Activated T-cell treated with anti-CD3 and anti-CD28 coated beads, Interleukin-2, amount 50 U/mL, for 48 hours (primary cell): ENCODE measurements around the gene C22orf31.

ENCODE experiments used
- DNase-seq, 2 experiments: peaks; one replicate each; pipeline ENCODE4 v3.0.0-alpha.2; 2020

Gene C22orf31

DNA sequence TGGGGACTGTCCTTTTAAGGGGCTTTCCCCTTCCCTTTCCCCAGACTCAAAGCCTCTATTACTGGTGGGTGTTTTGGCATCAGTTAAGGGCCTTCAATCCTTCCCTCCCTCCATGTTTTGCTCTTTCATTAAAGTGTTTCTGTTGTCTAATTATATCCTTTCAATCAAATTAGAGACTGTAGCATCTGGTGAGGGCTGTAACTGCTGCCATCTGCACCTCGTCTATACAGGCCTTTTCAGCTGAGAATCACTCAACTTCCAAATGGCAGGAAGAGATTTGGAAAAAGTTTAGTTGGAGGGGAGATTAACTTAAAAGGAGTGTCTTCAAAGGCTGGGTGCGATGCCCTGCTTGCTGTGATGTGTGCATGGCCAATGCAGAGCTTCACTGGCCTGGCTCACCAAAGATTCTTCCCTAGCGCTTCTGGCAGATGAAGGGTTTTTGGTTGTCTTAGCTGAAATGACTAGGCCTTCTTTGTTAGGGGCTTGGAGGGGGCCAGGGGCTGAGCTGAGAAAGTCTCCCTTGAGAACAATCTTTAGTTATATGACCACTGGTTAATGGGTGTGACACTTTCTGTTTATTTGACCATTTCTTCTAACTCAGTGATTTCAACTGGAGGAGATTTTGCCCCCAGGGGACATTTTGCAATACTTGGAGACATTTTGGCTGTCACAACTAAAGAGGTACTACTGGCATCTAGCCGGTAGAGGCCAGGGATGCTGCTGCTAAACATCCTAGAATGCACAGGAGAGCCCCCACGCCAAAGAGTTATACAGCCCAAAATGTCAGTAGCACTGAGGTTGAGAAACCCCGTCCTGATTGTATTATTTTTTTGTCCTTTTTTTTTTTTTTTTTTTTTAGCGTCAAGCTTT is 18.7 kb upstream of the C22orf31 start:
- no peak for DNase-seq

DNA sequence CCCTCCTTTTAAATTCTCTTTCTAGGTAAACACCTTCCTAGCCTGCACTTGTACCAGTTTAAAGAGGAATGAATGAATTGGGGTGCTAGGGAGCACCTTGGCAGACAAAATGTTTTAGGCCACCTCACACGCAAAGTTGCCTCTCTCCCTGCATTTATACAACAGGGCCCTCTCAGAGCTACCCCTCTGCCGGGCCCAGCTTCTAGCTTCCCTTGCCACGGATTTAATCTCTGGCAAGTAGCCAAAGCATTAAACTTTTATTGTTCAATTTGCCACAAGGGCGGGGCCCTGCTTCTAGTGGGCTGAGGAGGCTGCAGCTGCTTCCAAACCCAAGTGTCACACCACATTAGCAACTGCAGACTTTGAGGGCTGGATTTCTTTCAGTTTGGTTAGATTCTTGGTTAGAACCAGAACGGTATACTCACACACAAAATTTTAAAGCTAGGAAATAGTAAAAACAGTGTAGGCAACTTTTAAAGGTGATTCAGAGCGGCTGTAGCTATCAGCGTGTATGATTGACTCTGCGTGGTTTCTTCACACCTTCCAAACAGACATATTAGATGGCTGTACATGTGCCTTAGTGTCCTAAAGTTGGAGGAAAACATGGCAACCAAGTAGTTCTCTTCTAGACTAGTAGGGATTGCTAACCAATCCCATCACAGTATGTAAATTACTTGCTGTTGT is 17.7 kb upstream of the C22orf31 start:
- DNase-seq = no peak

GRCh38 chr22:29078869-29079207 is 17.2 kb upstream of the C22orf31 start:
- no peak for DNase-seq

DNA sequence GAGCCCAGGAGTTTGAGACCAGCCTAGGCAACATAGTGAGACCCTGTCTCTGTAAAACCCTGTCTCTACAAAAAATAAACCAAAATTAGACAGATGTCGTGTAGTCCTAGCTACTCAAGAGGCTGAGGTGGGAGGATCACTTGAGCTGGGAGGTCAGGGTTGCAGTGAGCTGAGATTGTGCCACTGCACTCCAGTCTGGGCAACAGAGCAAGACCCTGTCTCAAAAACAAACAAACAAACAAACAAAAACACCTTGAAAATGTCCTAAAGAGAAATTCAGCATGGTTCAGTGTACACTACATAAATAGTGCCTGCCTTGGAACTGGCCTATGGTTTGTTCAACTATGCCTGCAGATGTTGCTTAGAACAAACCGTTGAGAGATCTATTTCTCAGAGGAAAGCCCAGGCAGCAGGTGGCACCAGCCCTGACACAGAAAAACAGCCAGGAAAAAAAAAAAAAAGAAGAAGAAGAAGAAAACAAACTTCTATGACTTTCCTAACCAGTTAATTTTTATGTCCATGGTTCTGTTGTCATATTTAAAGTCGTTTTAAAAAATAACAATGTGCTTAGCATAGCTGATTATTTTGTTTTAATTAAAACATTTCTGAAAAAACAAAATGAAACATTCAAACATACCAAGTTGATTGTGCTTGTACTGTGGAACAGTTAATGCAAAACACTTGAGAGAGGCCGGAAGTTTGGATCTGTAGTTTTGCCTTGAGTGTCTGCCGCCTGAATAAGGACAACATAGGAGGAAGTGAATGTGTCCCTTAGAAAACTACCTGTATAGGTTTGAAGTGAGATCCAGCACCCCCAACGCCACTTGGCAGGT is 16.6 kb upstream of the C22orf31 start:
- DNase-seq = no peak

GRCh38 chr22:29074276-29074772 is 12.7 kb upstream of the C22orf31 start:
- DNase-seq = peak in 1 of 2 experiments; percentile 23

DNA sequence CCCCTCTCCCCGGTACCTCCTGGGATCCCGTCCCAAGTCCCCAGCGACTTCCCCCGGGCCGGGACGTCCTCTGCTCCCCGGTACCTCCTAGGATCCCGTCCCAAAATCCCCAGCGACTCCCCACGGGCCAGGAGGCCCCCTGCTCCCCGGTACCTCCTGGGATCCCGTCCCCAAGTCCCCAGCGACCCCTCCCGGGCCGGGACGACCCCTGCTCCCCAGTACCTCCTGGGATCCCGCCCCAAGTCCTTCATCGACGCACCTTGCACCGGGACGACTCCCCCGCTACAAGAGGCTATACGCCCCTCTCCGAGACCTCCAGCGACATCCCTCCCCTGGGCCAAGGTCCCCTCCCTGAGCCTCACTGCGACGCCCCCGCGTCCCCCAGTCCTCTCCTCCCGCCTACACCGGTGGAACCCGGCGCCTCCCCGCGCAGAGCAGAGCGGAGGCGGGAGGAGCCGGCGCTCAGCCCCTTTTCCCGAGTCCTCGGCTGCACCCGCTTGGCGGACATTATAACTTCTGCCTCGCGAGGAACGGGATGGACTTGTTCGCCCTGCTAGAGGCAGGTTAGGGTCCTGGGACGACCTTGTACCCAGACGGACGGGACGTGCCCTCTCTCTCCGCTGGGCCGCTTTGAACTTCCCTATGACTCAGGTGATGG is 12.1 kb upstream of the C22orf31 start:
- peak; percentile 25 to 34 for DNase-seq

DNA sequence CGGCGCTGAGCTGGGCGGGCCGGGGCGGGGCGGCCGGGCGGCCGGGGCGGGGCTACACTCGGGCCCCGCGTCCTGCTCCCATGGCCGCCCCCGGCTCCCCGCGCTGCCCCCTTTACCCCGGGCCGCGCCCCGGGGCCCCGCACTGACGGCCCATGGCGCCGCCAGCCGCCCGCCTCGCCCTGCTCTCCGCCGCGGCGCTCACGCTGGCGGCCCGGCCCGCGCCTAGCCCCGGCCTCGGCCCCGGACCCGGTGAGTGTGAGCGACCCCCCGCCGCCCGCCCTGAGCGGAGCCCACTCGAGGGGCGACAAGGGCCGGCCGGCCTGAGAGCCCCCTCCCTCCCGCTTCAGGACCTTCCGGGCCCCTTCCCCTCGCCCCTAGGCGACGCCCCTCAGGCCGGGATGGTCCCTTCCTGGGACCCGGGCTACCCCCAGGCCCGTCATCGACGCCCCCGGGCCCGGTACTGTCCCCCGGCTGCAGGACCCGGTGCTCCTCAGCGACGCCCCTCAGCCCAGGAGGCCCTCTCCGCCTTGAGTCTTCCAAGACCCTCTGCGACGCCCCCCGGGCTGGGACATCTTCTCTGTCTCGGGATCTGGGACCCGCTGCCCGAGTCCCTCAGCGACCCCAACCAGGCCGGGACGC is 11.5 kb upstream of the C22orf31 start, which contains the start of gene KREMEN1:
KREMEN1 (plus strand) TSS at position 57 of the 639 bp plus-strand sequence; CDS start at position 153, 96 bp downstream.
- no peak for DNase-seq

DNA sequence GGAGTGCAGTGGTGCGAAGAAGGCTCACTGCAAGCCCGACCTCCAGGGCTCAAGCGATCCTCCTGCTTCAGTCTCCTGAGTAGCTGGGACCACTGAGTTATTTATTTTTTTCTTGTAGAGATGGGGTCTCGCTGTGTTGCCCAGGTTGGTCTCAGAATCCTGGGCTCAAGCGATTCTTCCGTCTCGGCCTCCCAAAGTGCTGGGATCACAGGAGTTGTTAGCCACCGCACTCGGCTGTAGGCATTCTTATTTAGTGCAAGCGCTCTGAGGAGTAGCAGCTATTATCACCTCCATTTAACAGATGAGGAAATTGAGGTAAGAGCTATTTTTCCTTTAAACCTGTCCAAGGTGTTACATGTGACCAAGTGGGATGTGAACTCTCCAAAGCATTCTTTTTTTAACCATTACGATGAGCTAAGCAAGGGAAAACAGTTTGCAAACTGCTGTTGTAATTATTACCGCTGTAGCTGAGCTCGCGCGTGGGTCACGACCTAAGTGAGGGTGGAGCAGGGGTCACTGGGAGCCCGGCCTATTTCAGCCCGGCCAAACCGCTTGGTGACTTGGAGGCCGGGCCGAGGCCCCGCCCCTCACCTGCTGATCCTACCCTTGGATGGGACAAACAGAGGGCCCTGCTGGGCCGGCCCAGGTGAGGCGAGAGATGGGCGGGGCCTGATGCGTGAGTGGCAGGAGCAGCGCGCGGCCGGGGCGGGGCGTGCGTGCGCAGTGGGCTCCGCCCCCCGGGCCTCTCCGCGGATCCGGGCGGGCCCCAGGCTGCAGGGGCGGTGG is 10.8 kb upstream of the C22orf31 start:
- DNase-seq = peak; percentile 87 to 91

DNA sequence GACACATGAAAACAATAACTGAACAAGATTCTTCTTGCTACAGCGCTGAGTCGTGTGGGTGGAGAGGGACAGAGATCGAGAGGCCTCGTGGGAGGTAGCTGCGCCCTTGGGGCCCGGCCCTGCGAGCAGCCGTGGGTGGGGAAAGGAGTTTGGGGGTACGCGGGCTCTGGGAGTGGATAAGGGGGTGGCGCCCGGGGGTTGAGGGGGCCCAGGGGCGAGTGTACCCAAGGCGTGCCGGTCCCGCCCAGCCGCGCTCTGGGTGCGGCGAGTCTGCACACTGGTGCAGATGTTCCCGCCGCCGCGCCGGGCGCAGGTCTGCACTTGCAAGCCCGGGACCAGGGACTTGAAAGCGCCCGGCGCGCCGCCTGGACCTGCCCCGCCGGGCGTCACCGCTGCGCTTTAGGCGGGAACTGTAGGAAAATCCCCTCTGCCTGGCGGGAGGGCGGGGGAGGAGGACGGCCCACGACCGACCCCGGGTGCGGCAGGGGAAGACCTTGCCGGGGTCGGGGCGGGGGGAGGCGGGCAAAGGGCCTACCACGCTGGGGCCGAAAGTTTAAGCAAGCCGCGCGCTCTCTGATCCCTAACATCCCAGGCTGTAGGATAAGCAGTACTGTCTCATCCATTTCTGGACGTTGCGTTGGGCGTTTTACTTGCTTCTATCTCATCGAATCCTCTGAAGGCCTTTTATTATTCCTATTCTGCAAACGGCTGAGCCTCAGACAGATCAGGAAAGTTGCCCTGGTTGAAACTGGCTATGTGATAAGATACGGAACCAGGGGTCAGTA is 9.8 kb upstream of the C22orf31 start:
- DNase-seq = peak; percentile 44 to 64

DNA sequence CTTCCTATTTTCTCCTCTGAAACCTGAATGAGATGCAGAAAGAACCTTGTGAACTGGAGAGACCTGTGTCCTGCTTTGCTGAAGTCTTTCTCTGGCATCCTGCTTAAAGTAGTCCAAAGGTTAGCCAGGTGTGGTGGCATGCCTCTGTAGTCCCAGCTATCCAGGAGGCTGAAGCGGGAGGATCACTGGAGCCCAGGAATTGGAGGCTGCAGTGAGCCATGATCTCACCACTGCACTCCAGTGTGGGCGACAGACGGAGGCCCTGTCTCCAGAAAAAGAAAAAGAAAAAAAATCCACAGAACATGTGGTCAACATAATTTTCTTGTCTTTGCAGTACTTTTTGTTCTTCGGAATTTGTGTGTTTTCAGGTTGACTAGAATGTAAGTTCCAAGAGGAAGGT is 8.9 kb upstream of the C22orf31 start:
- DNase-seq = no peak

DNA sequence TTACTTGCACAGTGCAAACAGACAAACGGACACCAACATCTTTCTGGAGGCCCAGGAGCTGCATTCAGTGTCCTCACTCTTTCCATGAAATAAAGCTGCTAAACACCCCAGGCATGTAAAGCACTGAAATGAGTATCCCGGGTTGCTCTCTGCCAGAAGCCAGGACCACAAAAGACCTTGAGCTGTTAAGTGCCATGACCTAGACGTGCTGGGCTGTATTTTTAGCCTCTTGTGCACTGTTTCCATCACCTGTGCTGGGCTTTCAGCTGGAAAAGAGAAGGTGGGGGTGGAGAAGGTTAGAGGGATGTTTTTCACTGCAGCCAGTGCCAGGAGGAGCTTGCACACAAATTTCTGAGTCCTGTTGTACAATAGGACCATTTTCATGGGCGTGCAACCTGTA is 7.8 kb upstream of the C22orf31 start:
- DNase-seq = no peak

GRCh38 chr22:29065468-29066190 is 4.0 kb upstream of the C22orf31 start:
- DNase-seq = no peak

GRCh38 chr22:29062286-29062821 is 723 bp upstream of the C22orf31 start:
- DNase-seq = no peak

GRCh38 chr22:29060931-29061330 is 700 bp downstream of the C22orf31 start:
- DNase-seq = no peak

DNA sequence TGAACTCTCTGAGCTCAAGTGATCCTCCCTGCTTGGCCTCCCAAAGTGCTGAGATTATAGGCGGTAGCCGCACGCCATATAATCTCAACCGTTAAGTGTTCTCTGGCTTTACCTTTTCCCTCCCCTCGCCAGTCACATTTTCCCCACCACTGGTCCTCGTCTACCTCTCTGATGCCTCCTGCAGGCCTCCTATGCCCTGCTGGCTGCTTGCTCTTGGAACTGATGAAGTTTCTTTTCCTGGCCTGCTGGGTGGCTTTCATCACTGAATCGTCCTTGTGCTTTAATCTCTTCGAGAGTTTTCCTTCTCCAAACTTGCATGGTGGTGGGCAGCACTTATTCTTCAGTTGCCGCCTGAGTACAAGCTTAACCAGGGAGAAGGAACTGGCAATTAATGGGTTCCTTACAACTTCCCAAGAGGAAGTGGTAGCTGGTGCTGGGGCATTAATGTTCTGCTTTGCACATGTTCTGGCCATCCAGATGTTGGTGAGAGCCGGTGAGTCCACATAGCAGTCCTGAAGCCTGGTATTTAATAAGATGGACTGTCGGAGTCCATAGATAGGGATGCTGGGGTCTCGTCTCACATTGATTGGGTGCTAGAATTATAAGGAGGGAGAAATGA is 1.3 kb downstream of the C22orf31 start:
- no peak for DNase-seq

GRCh38 chr22:29056472-29056871 is 5.2 kb downstream of the C22orf31 start:
- no peak for DNase-seq

- DNase-seq = no peak
These were observed 6.3 kb downstream of the C22orf31 start for GRCh38 chr22:29055192-29055830.

GRCh38 chr22:29054251-29054767 is 7.3 kb downstream of the C22orf31 start:
- DNase-seq = no peak
